GDM1 (cell line): ENCODE results near the gene NID2.

Source experiments
- DNase-seq: peaks from one replicate; lab custom pipeline; 2025; lab: John Stamatoyannopoulos, UW

The NID2 gene

DNA sequence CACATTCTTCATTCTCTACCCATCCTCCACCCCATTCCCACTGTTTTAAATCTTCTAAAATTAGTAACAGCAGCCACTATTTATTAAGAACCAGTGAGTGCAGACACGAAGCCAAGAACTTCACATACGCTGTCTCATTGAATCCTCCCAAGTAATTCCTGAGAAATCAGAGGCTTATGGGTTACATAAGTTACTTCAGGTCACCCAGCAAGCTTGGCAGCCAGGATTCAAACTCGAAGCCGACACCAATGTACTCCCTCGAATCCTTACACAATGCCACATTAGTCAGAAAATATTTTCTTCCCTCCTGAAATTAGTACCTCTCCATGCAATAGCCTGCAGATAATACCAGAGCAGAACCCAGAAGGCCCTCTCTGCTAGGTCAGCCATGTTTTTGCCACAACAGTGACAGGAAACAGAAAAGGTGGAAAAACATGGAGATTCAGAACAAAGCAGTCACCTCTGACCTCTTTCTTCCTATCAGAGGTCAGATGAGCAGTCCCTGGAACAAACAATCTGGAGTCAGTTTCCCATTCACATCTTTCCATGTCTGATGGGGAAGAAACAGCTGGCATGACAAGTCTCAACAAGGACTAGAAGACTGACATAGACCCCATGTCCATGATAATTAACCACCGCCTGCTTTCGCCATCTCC, 16.4 kb downstream of the NID2 start:
- DNase-seq = no peak

DNA sequence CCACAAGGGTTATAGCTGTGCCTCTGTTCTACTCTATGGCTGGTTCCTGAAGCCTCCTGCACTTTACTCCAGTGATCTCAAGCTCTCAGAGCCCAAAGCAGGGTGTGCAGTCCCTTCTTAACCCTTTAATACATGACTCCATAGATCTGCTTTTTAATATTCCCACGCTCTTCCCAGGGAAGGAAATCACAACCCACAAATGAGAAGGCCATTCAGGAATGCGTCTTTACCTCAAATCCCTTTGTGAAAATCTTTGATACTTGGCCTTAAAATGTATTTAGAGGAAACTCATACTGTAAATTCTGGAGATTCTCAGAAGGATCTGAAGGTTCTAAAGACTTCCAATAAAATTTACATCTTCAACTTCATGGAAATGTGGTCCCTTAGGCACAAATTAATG, 17.0 kb downstream of the NID2 start:
- no peak for DNase-seq

DNA sequence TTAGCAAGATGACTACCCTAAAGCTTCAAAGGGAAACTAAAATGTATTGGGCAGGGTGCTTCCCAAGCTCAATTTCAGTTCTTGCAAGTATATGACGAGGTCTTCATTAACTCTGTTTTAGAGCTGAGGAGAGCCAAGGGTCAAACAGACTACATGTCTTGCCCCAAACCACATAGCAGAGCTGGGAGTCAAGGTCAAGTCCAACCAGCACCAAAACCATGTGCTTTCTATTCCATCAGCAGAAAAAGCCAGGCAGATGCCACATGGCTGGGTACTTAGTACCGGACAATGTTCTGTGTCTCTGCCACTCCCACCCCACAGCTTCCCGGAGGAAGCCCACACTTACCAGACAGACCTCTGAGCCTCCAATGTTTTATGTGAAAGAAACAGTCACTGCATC, 17.6 kb downstream of the NID2 start:
- no peak for DNase-seq

DNA sequence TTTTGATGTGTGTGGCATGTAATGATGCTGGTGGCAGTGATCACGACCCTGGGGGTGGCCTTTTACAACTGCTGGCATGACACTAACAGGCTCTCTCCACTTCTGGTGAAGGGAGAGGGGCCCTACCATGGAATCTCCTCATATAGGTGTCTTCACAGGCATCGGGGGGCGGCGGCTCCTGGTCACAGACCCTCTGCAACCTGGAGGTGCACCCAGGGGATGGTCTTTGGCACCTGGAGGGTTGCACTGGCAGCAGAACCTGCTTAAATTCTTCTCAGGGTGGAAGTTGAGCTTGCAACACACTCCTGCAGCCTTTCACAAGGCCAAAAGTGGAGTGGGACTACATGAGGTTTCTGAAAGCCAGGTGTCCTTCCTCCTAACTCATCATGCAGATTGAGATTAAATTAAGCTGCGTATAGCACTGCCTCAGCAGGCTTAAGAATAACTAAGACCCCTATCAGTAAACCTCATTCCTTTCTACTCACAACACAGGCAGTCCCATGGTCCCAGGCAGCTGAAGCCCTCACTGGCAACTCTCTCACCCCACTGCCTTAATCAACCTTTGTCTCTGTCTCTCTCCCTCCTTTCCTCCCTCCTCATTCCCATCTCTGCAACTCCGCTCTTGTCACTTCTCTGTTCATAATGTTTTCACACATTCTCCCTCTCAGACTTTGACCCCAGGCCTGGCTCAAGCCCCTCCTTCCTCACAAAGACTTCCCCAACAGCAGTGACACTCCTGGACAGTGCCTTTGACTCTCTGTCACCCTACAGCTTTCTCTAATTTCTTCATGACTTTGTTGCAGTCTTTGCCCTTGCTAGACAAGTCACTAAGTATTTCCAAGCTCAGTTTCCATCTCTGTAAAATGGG, 18.9 kb downstream of the NID2 start:
- DNase-seq = no peak

DNA sequence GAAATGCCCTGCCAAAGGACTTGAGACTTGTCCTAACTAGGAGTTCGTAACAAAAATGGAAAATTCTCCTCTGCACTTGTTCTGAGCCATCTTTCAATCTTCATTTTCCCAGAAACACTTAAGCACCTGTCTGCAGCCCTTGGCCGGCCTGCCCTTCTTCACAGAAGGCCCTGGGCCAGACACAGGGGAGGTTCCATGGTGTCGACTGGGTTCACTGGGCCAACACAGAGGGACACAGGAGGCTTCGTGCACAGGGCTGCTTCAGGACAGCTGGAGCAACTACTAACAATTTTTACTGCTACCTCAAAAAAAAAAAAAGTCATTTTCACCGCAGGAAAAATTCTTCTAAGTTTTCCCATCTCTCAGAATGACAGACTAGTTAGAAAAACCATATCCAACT, 19.6 kb downstream of the NID2 start:
- no peak for DNase-seq

DNA sequence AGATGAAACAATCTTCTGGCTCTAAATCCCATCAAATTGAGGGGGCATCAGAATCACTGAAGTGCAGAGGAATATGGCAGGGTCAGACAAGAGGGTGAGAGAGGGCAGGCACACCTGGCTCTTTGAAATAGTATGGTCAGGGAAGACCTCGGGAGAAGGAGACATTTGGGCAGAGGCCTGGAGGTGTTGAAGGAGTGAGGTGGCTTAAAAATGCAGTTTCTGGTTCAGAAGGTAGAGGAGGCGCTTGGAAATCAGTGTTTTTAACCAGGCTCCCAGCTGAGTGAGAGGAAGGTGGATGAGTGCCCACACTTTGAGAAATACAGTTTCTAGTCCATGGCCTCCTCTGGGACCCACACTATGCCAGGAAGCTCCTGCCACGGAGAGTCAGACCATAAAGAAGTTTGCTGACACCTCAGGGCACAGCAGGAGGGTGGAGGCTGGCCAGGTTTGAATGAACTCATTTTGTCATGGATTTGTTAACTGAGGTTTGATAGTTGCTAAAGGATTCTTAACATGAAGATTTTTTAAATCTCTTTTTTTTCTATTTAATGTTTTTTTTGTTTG, 20.1 kb downstream of the NID2 start:
- DNase-seq = no peak

DNA sequence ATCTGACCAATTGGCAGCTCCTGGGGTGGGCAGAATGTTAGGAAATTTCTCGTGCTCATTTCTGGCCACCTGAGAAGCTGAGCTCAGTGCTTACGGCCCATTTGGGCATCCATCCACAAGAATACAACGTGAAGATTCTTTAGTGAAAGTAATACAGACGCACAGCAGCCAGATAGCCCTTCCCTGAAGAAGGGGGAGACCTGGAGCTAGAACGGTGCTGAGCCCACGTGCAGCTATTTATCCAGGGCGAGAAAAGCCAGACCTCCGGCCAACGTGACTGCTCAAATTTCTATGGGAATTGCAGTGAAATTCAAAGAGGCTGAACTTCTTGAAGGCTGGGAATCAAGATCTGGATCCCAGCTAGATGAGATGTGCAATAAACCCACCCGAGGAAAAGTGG, 20.7 kb downstream of the NID2 start:
- no peak for DNase-seq

DNA sequence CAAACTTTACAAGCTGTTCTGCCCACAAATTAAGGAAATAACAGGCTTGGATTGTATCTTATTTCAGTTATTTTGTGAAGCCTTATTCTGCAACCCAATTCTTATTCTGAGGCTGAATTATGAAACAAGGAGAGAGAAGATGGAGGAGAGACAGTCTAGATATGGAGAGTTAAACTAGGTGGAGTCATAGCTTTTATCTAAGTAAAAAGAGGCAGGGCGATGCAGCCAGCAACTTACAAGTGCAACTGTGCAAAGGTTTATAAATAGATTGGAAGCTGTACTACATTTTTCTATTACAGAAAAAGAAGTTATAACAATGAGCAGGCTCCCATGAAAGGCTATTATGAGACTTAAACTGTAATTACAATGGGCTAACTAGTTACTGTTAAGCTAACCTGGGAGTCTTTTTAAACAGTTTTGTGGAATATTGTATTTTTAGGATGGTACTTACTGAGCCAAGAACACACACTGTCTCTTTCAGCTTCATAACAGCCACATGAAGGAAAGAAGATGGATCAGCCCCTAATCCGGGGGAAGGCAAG, 22.4 kb downstream of the NID2 start:
- DNase-seq = no peak

DNA sequence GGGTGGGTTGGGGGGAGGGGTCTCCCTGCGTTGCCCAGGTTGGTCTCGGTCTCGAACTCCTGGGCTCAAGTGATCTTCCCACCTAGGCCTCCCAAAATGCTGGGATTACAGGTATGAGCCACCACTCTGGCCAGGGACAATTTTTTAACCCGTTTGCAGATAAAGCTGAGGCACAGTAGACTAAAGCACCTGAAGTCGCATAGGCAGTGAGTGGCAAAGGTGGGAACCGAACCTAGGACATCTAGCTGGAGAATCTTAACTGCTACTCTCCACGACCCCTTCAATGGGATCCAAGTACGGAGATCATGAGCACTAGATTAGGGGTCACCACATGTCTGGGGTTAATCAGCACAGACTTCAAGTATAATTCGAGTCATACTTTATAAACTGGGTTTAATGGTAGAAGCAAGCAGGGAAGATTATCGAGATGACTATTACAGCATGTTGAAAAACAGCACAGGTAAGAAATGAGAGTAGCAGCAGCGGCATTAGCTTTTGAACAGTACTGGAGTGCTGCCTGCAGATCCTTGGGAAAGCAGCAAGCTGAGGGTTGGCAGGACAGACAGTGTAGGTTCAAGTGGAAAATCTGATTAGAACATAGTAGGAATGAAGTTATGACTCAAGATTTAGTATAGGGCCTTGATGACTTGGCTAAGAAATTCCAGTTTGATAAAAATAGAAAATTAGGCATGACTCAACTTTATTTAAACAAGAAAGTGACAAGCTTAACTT, 23.9 kb downstream of the NID2 start:
- DNase-seq = no peak

DNA sequence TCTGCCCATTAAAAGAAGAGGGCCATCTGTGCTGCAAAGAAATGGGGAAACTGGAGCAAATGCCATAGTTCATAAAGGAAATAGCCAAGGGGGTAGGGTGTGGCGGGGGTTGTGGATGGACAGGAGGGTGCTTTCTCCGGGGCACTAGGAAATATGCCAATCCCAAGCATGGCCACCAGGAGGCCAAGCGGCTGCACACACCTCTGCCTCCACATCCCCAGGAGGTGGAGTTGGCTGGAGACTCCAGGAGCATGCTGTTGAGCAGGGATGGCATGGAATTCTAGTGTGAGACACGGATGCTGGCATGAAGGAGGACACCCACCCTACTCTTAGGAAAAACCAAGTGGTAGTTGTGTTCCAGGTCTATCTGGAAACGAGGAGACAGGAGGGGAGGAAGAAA, 25.2 kb downstream of the NID2 start:
- no peak for DNase-seq

DNA sequence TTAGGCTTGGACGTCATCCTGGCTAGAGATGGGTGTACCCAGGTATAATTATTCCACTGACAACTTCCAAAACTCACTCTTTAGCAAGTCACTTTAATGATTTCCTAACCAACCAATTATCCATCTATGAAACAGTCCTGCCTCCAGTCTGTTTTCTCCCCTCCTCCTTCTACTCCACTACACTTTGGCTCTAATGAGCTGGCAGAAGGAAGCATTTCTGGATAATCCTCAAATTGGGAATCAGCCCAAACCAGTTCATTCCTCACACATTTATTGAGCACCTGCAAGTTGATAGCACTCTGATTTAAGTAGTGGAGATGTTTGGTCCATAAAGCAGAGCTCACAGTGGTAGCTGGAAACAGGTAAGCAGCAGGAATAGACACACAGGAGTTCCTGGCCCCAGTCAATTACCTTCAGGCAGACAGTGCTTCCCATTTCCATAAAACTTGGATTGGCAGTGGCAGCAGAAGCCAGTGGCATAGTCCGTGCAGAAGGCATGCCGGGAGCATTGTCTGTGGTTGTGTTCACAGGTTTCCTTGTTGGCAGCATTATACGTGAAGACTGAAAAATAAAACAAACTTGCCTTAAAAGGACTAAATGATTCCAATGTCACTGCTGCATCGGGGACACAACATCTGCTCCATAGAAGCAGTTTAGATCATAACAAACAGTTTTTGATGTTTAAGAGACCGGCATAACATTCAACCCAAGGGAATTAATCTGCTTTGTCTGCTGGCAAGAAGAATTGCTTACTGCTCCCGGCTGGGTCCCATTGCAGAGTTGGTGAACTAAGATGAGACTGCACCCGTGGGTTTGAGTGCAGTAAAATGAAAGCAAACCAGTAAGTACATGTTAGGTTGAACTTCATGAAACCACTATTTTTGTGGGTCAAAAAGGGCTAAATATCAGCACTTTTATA, 26.2 kb downstream of the NID2 start:
- no peak for DNase-seq

DNA sequence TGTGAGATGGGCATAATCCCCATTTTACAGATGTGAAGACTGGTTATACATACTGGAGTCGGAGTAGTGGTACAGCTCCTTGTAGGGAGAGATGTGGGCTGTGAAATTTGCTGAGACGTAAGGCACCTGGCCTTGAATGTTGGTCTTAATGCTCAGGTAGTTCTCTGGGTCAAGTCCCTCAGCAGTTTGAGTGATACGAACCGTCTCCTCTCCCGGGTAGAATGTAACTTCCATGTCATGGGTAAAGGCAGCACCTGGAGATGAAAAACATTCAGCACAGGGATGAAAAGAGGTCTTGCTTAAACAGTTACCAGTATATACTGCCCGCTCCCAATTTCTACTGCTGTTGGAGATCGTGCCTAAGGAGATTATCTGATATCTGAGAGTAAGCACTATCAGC, 28.3 kb downstream of the NID2 start:
- DNase-seq = no peak

DNA sequence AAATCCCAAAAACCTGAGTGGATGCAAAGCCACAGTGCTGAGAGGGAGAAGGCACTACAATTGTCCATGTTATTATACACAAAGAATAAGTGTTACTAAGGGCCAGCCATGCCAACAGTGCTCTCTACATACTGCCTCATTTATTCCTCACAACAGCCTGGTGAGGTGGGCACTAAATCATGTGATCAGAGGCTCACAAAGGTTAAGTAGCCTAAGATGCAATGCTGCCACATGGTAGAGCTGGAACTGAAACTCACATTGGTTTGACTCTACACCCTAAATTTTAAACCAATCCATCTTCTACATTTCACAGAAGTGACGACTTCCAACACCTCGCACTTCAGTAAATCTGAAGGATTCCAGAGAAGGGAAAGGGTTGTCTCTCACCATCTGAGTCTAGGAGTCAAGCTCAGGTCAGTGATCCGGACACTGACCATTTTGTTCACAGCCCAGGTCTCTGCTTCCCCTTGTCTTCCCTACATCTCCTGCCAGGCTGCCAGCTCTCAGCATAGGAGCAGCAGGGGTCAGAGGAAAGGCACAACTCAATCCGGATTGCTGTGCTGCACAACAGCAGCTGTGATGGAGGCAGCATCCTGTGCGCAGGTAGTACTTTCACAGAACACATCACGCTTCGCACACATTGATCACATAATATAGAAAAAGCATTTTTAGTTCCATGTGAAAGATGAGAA, 29.6 kb downstream of the NID2 start:
- DNase-seq = no peak

DNA sequence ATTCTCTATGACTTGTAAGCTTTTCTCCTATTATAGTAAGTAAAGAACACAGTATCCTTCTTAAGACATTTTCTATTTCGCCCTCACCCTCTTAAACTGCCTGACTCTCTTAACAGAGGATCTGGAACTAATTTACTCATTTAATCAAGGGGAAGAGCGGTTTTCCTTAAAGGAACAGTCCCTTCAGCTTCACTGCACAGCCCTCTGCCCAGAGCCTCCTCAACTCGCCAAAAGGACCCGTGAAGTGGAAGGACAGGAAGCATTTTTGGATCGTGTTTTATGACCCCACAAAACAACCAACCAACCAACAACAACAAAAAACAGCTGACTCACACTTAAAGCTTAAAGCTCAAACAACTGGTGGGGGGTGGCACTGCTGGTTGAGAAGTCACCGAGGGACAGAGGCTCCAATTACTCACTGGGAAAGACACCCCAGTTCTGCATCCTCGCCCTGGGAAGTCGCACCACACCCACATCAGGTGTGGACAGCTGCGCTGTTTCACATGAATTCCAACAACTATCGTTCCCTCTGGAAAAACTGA, 35.7 kb downstream of the NID2 start:
- no peak for DNase-seq

DNA sequence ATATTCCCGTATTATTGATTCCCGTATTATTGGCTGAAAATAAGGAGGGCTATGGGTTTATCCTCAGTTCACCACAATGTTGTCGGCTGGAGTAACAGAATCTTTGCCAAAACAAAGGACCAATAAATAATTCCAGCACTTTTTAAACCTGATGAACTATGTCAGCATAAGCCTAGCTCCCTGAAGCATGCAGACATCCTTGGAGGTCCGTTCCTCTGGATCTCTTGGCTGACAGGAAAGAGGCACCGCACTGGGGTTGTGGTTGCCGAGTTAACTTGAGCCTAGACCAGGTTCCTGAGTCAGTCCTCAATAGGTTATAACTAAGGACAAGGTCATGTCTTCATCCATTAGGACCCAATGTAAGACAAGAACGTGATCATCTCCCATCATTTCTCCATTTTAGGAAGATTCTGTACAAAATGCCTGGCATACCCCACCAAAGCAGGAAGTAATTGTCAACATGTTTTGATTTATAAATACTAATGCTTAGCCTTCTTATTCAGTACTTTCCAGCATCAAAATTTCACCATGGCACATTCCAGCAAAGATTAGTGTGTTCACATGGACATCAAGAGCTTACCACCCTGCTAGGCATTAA, 36.6 kb downstream of the NID2 start:
- DNase-seq = no peak

DNA sequence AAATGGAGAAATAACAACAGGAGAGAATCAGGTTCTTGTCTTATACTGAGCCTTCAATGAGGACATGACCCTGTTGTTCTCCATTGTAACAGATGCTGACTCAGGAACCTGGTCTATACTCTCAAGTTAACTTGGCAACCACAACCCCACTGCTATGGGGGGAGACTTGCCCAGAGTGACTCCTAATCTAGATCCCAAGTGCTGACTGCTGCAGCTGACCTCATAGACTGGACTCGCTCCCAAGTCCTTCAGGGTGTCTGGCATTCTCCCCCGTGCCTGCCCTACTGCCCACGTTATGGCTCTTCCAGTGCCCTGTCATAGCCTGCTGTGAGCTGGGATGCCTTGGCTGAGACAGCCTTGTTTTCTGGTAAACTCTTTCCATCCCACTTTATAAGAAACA, 37.1 kb downstream of the NID2 start:
- DNase-seq = no peak

DNA sequence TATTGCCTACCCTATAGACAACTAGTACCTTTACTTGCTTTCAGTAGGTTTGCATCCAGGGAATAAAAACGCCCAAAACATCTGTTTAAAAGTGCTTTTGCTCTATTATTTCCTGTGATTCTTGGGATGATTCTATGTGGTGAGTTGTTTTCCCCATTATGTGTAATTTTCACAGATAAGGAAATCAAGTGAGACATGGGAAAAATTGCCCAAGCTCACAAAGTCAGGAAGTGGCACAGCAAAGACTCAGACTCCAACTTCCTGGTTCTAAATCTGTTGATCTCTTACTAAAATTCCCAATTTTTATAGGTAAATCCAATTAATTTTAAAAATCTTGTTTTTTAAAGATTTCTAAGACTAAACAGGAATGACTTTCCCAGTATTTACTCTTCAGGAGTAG, 39.0 kb downstream of the NID2 start:
- DNase-seq = no peak

DNA sequence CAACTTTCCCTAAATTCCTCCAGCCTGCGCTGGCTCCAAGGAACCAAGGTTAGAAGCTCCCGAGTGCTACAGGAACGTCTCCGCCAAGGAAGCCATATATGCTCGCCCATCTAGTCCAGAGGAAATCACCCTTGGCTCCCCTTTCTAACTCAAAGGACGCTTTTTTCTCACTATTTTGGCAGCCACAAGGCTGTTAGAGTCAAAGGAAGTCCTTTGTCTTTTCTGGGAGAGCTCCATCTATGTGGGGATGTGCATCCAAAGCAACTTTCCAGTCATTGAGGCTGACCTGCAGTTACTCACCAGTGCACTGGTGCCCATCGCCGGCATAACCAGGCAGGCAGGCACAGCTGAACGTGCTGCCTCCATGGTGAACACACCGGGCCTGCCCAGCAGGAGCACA, 42.0 kb downstream of the NID2 start:
- no peak for DNase-seq

DNA sequence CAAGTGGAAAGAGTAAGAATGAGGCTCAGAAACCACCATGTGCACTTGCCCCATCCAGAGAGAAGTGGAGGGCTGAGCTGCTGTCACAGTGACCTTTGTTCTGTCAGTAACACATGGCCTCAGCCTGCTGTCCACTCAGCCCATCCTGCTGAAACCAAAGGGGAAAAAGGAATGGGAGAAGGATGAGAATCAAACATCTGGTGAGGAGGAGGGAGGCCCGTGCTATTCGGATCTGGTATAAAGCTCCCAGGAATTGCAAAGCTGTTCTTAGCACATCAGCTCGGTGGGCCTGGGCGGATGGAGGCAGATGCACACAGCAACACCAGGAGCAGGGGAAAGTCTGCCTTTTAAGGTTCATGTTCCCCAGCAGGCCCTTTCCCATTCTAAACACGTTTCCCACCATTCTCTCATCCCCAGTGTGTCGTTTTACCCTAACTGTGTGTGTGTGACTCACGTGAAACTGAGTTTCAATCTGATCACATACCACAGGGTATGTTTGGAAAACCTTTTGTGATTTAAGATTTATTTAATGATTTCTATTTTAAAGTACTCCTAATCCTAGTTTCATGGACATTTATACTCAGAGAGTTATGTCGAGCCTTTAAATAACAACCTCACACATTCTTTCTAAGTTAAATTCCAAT, 42.7 kb downstream of the NID2 start:
- no peak for DNase-seq

DNA sequence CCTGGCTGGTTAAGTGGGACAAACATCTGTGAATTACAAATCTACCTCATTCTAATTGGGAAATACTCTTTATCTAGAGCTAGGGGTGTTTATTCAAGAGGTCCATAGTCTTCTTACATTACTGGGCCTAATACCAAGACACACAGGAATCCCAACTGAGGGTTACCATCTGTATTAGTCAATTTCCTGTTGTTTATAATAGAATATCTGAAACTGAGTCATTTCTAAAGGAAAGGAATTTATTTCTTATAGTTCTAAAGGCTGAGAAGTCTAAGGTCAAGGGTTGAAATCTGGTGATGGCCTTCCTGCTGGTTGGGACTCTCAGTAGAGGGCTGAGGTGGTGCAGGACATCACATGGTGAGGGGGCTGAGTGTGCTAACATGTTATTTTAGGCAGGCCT, 43.5 kb downstream of the NID2 start:
- no peak for DNase-seq
